ENCODE data around the gene NGB. TPM values are rescaled to one million over a fixed set of nuclear protein-coding genes. Genes with fewer than 3 reads are reported as not detected.

NGB gene
- total RNA-seq, 1 experiment from 2014 or later: not detected

GRCh38 chr14:77305696-77306095, 34.7 kb upstream of the NGB start:
- Histone ChIP-seq H3K9me2 (ENCODE audit: insufficient read depth) (no peaks in the 10 kb centered on the region), H3K27ac (ENCODE audit: low read depth, low read length) (no peak overlapping the region), H3K4me2 (ENCODE audit: low read length) (no peak overlapping the region), H3K27me3 (ENCODE audit: insufficient read depth, low read length) (no peaks in the 10 kb centered on the region), H3K79me2 (ENCODE audit: insufficient read depth, low read length) (no peaks in the 10 kb centered on the region), H4K20me1 (ENCODE audit: insufficient read depth) (no peaks in the 10 kb centered on the region), H2AFZ (ENCODE audit: low read depth, low read length, poor library complexity, severe bottlenecking) (no peak overlapping the region), H3K9me3 (ENCODE audit: control insufficient read depth in 1 of 2, insufficient read depth in 1 of 2, low read depth in 1 of 2, low read length in 2 of 2) (no peaks in the 10 kb centered on the region), H3K4me1 (ENCODE audit: control insufficient read depth in 1 of 2, insufficient read depth in 2 of 2, low read length in 2 of 2) (peaks cover 19 to 22% of the 10 kb centered on the region in 2 experiments), H3K36me3 (ENCODE audit: control insufficient read depth in 1 of 2, insufficient read depth in 2 of 2, low read length in 2 of 2) (no peaks in the 10 kb centered on the region; a peak in 1 of 4 replicates), H3K9ac (ENCODE audit: low read length) (no peak overlapping the region), H3K4me3 (replicated peaks in 1 of 2; ENCODE audit: low read depth in 1 of 2, low read length in 2 of 2) (no peak overlapping the region)
- RAD21 ChIA-PET (ENCODE audit: low non-redundant PET in 1 of 2, low total read pairs in 2 of 2, uncharacterized antibody in 2 of 2, unreplicated experiment in 2 of 2): no interaction called here
- DNase-seq (ENCODE audit: low read depth, low spot score): no peak
- intact Hi-C loops (cut with micrococcal nuclease): loop anchor here (5.0 kb wide), 1 partner anchor 433 kb away; no protein-coding TSS in a partner anchor
- no TSS peak for BruUV-seq (replicated peaks)
- POLR2A ChIA-PET: no interaction called here
- CTCF ChIA-PET: interaction anchor here (0.8 to 5.3 kb wide), 2 partner anchors 10 kb away, joined by 4 to 89 read pairs; no protein-coding TSS in a partner anchor
- TF ChIP-seq EZH2 (IDR thresholded peaks at IDR 0.05) (no peak), ZNF274 (IDR thresholded peaks at IDR 0.05; ENCODE audit: low read depth, low read length) (no peak), YY1 (IDR thresholded peaks at IDR 0.05; ENCODE audit: extremely low read depth, insufficient replicate concordance, low read depth, low read length) (no peak), EZH2phosphoT487 (IDR thresholded peaks at IDR 0.05; ENCODE audit: borderline replicate concordance) (no peak), TCF7L2 (IDR thresholded peaks at IDR 0.05; ENCODE audit: borderline replicate concordance, extremely low read depth, insufficient read depth, insufficient read length) (no peak), ELF1 (IDR thresholded peaks at IDR 0.05; ENCODE audit: borderline replicate concordance, low read depth) (no peak), JUND (IDR thresholded peaks at IDR 0.05) (no peak), FOSL1 (IDR thresholded peaks at IDR 0.05; ENCODE audit: low read depth) (no peak), CBX3 (IDR thresholded peaks at IDR 0.05; ENCODE audit: low read depth) (no peak), ZFX (IDR thresholded peaks at IDR 0.05) (no peak), SIN3A (IDR thresholded peaks at IDR 0.05; ENCODE audit: low read depth) (no peak), POLR2A (IDR thresholded peaks at IDR 0.05; ENCODE audit: borderline replicate concordance, extremely low read depth, insufficient read depth, insufficient read length) (no peak), SRF (IDR thresholded peaks at IDR 0.05; ENCODE audit: low read depth) (no peak), MAX (IDR thresholded peaks at IDR 0.05) (no peak)
- ATAC-seq: no peak

Data from HCT116 (cell line).